ENCODE measurements around the gene MYO1G.

- TF ChIP-seq POLR2AphosphoS5 (IDR thresholded peaks at IDR 0.05) (peak; percentile 86 to 97 (median 91)), CTCF (IDR thresholded peaks at IDR 0.05) (no peak), POLR2A (IDR thresholded peaks at IDR 0.05) (peak; percentile 89 to 97), EP300 (IDR thresholded peaks at IDR 0.05) (no peak)
Measured at GRCh38 chr7:44986218-44987053, 7.6 kb upstream of the MYO1G start.
